ENCODE data around the gene MEA1.

The MEA1 gene

DNA sequence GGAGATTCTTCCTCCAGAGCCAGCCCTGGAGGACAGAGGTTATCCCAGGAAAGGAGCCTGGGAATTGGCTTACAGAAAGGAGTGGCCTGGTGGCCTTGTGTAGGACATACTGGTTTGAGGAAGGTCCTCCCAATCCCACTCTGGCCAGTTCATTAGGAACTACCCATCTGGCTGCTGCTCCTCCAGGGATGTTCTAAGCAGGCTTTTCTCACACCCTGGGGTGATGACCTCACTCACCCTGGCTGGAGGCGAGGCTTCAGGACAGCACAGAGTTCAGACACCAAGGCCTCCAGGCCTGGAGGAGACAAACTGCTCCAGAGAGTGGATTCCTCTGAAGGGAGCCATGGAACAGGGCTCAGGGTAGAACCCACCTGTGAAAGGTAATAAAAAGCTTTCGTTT is 44.3 kb downstream of the MEA1 start:
- no peak for DNase-seq

- no peak for DNase-seq
Observed at GRCh38 chr6:42968783-42969182, 45.0 kb downstream of the MEA1 start.

DNA sequence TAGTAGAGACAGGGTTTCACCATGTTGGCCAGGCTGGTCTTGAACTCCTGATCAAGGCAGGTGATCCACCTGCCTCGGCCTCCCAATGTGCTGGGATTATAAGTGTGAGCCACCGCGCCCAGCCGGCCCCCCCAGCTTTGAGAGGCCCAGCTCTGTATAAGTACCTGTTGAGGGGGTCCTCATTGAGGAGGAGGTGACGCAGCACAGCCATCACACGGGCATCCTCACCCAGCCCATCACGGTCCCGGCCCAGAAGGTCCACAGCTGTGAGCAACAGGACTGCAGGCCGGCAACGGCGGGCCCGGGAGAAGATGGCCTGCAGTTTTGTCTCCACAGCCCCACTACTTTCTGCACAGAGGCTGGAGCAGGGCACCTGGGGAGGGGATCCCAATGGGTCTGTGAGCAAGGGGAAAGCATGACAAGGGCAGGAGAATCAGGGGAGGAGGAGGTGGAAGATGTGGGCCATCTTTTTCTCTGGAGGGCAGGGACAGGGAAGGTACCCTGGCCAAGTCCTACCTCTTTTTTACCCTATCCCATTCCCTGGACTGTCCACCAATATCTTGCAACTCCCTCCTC is 45.5 kb downstream of the MEA1 start:
- DNase-seq, result no peak

DNA sequence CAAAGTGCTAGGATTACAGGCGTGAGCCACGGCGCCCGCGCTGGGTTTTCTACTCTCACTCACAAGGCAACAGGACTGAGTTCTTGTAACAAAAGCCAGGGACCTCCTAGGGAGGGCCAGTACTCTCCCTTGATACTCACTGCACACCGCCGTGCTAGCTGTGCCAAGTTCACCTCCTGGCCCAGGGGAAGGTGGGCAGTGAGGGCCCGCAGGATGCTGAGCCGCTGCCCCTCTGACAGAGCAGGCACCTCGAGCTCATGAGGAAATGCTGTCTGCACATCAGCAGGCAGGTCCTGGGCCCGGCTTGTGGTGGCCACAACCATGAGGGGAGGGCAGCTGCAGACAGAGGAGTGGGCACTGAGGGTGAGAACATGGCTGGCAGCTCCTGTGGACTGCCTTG is 46.5 kb downstream of the MEA1 start:
- no peak for DNase-seq

GRCh38 chr6:42966571-42966970 is 47.2 kb downstream of the MEA1 start:
- no peak for DNase-seq

DNA sequence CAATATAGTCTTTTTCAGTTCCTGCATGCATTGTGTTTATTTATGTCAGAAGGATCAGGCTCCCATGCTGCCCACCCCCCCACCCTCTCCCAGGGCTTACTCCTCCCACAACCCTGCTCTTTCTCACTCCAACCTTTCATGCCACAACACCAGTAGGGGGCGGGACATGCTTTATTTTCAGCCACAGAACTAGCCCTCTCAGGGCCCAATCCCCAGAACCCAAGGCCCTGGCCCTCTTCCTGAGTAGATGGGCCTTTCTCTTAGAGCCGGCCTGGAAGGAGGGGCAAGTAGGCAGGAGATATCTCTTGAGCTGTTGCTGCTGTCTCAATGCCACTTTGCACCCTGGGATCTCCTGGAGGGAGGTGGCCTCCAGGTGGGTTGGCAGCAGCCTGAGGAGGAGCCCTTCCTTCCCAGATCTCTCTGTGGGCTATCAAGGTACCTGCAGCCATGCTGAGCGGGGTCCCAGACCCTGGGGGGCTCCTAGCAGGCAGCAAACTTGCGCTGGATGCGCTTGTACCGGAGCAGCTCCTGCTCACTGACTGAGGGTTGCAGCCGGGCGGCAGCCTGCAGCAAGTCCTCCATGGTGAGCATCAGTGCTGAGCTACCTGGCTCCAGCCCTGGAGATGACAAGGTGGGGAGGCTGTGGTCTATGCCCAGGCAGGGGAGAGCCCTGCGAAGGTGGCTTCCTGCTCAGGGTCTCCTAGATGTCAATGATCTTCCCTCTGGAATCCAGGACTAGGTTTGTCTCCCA is 49.7 kb downstream of the MEA1 start:
- peak; percentile 53 to 77 for DNase-seq

- DNase-seq, result no peak
Observed at GRCh38 chr6:42963179-42963854, 50.4 kb downstream of the MEA1 start.

DNA sequence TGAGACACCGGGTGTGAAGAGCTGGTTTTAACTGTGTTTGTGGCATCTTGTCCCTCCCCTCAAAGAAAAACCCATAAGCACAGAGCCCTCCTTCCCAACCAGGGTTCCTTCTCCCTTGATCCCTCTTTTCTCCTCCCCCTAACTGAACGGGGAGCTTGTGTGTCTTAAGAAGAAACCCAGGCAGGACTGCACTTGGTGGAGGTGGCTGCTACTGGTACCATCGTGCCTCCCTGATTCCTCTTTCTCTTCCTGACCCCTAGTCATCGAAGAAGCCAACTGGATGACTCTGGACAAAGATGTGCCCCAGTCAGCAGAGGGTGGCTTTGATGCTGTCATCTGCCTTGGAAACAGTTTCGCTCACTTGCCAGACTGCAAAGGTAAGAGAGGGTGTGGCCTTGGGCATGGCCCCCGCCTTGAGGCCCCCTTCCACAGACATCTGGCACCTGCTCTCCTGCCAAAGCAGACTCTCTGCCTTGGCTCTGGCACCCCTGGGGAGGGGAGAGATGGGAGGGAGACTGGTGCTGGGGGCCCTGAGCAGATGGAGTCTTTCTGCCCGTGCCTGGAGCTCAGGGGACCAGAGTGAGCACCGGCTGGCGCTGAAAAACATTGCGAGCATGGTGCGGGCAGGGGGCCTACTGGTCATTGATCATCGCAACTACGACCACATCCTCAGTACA is 51.1 kb downstream of the MEA1 start:
- DNase-seq, result no peak

- no peak for DNase-seq
Observed at GRCh38 chr6:42962096-42962495, 51.6 kb downstream of the MEA1 start.

Measured in NCI-H526 (cell line).